Measurements from ENCODE around the gene PTPRD.

DNA sequence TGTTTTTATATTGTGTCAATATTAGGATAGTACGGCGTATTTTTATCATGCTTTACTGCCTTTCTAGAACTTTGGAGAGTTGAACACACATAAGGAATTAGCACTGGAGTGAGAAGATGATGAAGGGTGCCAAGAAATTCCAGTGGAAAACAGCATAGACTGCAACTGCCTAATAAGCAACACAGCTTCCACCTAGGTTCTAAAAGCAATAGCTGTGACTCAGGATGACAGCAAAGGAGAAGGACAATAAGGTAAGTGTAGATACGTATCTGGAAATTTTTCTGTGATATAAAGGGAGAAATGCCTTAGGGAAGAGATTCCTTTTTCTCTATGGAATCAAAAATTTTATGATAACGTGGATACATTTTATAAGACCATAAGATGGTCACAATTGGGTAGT is 7.4 kb downstream of the PTPRD start:
- TF ChIP-seq ETV6 (CRISPR knock-in tag; IDR thresholded peaks at IDR 0.05) (no peak), ZBTB21 (CRISPR knock-in tag; IDR thresholded peaks at IDR 0.05; ENCODE audit: borderline replicate concordance) (no peak), TCF7 (CRISPR knock-in tag; IDR thresholded peaks at IDR 0.05; ENCODE audit: low read depth) (no peak), SP1 (CRISPR knock-in tag; conservative IDR thresholded peaks at IDR 0.05) (no peak)
- TF ChIP-seq, protein P1, sequence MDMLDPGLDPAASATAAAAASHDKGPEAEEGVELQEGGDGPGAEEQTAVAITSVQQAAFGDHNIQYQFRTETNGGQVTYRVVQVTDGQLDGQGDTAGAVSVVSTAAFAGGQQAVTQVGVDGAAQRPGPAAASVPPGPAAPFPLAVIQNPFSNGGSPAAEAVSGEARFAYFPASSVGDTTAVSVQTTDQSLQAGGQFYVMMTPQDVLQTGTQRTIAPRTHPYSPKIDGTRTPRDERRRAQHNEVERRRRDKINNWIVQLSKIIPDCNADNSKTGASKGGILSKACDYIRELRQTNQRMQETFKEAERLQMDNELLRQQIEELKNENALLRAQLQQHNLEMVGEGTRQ (CRISPR knock-in tag; IDR thresholded peaks at IDR 0.05) = no peak
- TF ChIP-seq, protein P2, sequence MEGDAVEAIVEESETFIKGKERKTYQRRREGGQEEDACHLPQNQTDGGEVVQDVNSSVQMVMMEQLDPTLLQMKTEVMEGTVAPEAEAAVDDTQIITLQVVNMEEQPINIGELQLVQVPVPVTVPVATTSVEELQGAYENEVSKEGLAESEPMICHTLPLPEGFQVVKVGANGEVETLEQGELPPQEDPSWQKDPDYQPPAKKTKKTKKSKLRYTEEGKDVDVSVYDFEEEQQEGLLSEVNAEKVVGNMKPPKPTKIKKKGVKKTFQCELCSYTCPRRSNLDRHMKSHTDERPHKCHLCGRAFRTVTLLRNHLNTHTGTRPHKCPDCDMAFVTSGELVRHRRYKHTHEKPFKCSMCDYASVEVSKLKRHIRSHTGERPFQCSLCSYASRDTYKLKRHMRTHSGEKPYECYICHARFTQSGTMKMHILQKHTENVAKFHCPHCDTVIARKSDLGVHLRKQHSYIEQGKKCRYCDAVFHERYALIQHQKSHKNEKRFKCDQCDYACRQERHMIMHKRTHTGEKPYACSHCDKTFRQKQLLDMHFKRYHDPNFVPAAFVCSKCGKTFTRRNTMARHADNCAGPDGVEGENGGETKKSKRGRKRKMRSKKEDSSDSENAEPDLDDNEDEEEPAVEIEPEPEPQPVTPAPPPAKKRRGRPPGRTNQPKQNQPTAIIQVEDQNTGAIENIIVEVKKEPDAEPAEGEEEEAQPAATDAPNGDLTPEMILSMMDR (IDR thresholded peaks at IDR 0.05) = no peak
- TF ChIP-seq, protein P3, sequence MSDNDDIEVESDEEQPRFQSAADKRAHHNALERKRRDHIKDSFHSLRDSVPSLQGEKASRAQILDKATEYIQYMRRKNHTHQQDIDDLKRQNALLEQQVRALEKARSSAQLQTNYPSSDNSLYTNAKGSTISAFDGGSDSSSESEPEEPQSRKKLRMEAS (CRISPR knock-in tag; IDR thresholded peaks at IDR 0.05) = no peak
- TF ChIP-seq, protein P4, sequence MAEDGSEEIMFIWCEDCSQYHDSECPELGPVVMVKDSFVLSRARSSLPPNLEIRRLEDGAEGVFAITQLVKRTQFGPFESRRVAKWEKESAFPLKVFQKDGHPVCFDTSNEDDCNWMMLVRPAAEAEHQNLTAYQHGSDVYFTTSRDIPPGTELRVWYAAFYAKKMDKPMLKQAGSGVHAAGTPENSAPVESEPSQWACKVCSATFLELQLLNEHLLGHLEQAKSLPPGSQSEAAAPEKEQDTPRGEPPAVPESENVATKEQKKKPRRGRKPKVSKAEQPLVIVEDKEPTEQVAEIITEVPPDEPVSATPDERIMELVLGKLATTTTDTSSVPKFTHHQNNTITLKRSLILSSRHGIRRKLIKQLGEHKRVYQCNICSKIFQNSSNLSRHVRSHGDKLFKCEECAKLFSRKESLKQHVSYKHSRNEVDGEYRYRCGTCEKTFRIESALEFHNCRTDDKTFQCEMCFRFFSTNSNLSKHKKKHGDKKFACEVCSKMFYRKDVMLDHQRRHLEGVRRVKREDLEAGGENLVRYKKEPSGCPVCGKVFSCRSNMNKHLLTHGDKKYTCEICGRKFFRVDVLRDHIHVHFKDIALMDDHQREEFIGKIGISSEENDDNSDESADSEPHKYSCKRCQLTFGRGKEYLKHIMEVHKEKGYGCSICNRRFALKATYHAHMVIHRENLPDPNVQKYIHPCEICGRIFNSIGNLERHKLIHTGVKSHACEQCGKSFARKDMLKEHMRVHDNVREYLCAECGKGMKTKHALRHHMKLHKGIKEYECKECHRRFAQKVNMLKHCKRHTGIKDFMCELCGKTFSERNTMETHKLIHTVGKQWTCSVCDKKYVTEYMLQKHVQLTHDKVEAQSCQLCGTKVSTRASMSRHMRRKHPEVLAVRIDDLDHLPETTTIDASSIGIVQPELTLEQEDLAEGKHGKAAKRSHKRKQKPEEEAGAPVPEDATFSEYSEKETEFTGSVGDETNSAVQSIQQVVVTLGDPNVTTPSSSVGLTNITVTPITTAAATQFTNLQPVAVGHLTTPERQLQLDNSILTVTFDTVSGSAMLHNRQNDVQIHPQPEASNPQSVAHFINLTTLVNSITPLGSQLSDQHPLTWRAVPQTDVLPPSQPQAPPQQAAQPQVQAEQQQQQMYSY (CRISPR knock-in tag; IDR thresholded peaks at IDR 0.05) = no peak
- TF ChIP-seq, protein P5, sequence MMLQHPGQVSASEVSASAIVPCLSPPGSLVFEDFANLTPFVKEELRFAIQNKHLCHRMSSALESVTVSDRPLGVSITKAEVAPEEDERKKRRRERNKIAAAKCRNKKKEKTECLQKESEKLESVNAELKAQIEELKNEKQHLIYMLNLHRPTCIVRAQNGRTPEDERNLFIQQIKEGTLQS (CRISPR knock-in tag; conservative IDR thresholded peaks at IDR 0.05) = no peak
- TF ChIP-seq, protein P6, sequence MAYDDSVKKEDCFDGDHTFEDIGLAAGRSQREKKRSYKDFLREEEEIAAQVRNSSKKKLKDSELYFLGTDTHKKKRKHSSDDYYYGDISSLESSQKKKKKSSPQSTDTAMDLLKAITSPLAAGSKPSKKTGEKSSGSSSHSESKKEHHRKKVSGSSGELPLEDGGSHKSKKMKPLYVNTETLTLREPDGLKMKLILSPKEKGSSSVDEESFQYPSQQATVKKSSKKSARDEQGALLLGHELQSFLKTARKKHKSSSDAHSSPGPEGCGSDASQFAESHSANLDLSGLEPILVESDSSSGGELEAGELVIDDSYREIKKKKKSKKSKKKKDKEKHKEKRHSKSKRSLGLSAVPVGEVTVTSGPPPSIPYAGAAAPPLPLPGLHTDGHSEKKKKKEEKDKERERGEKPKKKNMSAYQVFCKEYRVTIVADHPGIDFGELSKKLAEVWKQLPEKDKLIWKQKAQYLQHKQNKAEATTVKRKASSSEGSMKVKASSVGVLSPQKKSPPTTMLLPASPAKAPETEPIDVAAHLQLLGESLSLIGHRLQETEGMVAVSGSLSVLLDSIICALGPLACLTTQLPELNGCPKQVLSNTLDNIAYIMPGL (CRISPR knock-in tag; IDR thresholded peaks at IDR 0.05) = no peak
- TF ChIP-seq, protein P7, sequence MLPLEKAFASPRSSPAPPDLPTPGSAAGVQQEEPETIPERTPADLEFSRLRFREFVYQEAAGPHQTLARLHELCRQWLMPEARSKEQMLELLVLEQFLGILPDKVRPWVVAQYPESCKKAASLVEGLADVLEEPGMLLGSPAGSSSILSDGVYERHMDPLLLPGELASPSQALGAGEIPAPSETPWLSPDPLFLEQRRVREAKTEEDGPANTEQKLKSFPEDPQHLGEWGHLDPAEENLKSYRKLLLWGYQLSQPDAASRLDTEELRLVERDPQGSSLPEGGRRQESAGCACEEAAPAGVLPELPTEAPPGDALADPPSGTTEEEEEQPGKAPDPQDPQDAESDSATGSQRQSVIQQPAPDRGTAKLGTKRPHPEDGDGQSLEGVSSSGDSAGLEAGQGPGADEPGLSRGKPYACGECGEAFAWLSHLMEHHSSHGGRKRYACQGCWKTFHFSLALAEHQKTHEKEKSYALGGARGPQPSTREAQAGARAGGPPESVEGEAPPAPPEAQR (CRISPR knock-in tag; IDR thresholded peaks at IDR 0.05) = no peak
- TF ChIP-seq, protein P8, sequence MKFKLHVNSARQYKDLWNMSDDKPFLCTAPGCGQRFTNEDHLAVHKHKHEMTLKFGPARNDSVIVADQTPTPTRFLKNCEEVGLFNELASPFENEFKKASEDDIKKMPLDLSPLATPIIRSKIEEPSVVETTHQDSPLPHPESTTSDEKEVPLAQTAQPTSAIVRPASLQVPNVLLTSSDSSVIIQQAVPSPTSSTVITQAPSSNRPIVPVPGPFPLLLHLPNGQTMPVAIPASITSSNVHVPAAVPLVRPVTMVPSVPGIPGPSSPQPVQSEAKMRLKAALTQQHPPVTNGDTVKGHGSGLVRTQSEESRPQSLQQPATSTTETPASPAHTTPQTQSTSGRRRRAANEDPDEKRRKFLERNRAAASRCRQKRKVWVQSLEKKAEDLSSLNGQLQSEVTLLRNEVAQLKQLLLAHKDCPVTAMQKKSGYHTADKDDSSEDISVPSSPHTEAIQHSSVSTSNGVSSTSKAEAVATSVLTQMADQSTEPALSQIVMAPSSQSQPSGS (CRISPR knock-in tag; IDR thresholded peaks at IDR 0.05; ENCODE audit: borderline replicate concordance, low read depth) = no peak
